GM23248 (cell line): ENCODE results near the gene WASF2.

ENCODE experiments used
- EZH2 ChIP-seq: fragments of 200-600 bp; sonication (generic); IDR thresholded peaks from 2 replicates; pipeline ENCODE4 v1.6.1; 2018; ENCODE audit warnings: antibody characterized with exemption, mild to moderate bottlenecking; ENCODE audit not compliant: insufficient read depth, poor library complexity, severe bottlenecking
- EZH2phosphoT487 ChIP-seq: fragments of 200-600 bp; sonication (generic); IDR thresholded peaks from 2 replicates; pipeline ENCODE4 v1.6.1; 2018; ENCODE audit warnings: antibody characterized with exemption, moderate library complexity, mild to moderate bottlenecking, low read depth; ENCODE audit not compliant: insufficient read depth

GRCh38 chr1:27436204-27437159 is 53.5 kb downstream of the WASF2 start:
- no peak for TF ChIP-seq EZH2phosphoT487
- TF ChIP-seq EZH2: no peak
